Stomach smooth muscle (tissue), 2 donors: ENCODE results near the gene PTPRG.

Experiments
- H3K27ac ChIP-seq: one replicate; pipeline ENCODE4 v1.7.0; 2013; ENCODE audit warnings: mild to moderate bottlenecking, low read length, inconsistent platforms
- H3K27me3 ChIP-seq, 2 donors: one replicate each; pipeline ENCODE4 v1.7.0; 2013; ENCODE audit warnings: low read length in 2 of 2; ENCODE audit not compliant: insufficient read depth in 2 of 2, control insufficient read depth in 1 of 2
- H3K36me3 ChIP-seq, 2 donors: one replicate each; pipeline ENCODE4 v1.7.0; 2013; ENCODE audit warnings: low read length in 2 of 2; ENCODE audit not compliant: control insufficient read depth in 2 of 2, insufficient read depth in 2 of 2
- H3K4me1 ChIP-seq: one replicate; pipeline ENCODE4 v1.7.0; 2013; ENCODE audit warnings: low read length; ENCODE audit not compliant: control insufficient read depth, insufficient read depth
- H3K4me3 ChIP-seq, 2 donors: one replicate each; pipeline ENCODE4 v1.7.0; 2013; ENCODE audit warnings: low read length in 2 of 2
- H3K9ac ChIP-seq, 2 donors: one replicate each; pipeline ENCODE4 v1.7.0; 2013; ENCODE audit warnings: low read length in 2 of 2, mild to moderate bottlenecking in 1 of 2
- H3K9me3 ChIP-seq, 2 donors: one replicate each; pipeline ENCODE4 v1.7.0; 2013; ENCODE audit warnings: low read length in 2 of 2; ENCODE audit not compliant: control insufficient read depth in 2 of 2
- donor health status: healthy.
- donor health status: Pancreatic carcinoma.

Gene PTPRG

GRCh38 chr3:62211675-62212429 lies 650.5 kb downstream of the PTPRG start:
- no peak overlapping the region for H3K4me3 ChIP-seq

GRCh38 chr3:62214850-62215249 lies 653.5 kb downstream of the PTPRG start:
- Histone ChIP-seq H3K27me3 (no peaks in the 10 kb centered on the region), H3K27ac (no peak overlapping the region), H3K4me3 (no peak overlapping the region), H3K36me3 (peaks cover 6 to 11% of the 10 kb centered on the region in 2 donors), H3K9me3 (no peaks in the 10 kb centered on the region), H3K9ac (no peak overlapping the region), H3K4me1 (no peaks in the 10 kb centered on the region)

More at GRCh38 chr3:62211675-62212429, 650.5 kb downstream of the PTPRG start:
- Histone ChIP-seq H3K9ac (no peak overlapping the region), H3K4me1 (peaks cover 2% of the 10 kb centered on the region), H3K27ac (no peak overlapping the region), H3K27me3 (no peaks in the 10 kb centered on the region), H3K36me3 (no peaks in the 10 kb centered on the region), H3K9me3 (no peaks in the 10 kb centered on the region)

GRCh38 chr3:62220616-62221015 lies 659.2 kb downstream of the PTPRG start:
- Histone ChIP-seq H3K4me1 (no peaks in the 10 kb centered on the region), H3K4me3 (no peak overlapping the region), H3K36me3 (peaks cover 18 to 19% of the 10 kb centered on the region in 2 donors), H3K9ac (no peak overlapping the region), H3K27me3 (no peaks in the 10 kb centered on the region), H3K9me3 (no peaks in the 10 kb centered on the region), H3K27ac (no peak overlapping the region)

- Histone ChIP-seq H3K36me3 (peaks cover 12 to 15% of the 10 kb centered on the region in 2 donors), H3K27ac (no peak overlapping the region), H3K4me3 (no peak overlapping the region), H3K9me3 (no peaks in the 10 kb centered on the region), H3K4me1 (no peaks in the 10 kb centered on the region), H3K9ac (no peak overlapping the region), H3K27me3 (no peaks in the 10 kb centered on the region)
Observed at GRCh38 chr3:62225051-62225450, 663.7 kb downstream of the PTPRG start.

- Histone ChIP-seq H3K27ac (no peak overlapping the region), H3K9me3 (no peaks in the 10 kb centered on the region), H3K4me3 (no peak overlapping the region), H3K36me3 (peaks cover 9 to 10% of the 10 kb centered on the region in 2 donors), H3K27me3 (no peaks in the 10 kb centered on the region), H3K9ac (no peak overlapping the region), H3K4me1 (no peaks in the 10 kb centered on the region)
Observed at GRCh38 chr3:62226601-62227339, 665.4 kb downstream of the PTPRG start.

GRCh38 chr3:62228467-62228866 lies 667.1 kb downstream of the PTPRG start:
- no peaks in the 10 kb centered on the region for H3K27me3 ChIP-seq
- H3K4me3 ChIP-seq, result no peak overlapping the region
- H3K27ac ChIP-seq, result no peak overlapping the region
- H3K9me3 ChIP-seq, result no peaks in the 10 kb centered on the region
- H3K36me3 ChIP-seq, result peaks cover 3 to 7% of the 10 kb centered on the region in 2 donors
- H3K9ac ChIP-seq, result no peak overlapping the region
- no peaks in the 10 kb centered on the region for H3K4me1 ChIP-seq

GRCh38 chr3:62229211-62229610 lies 667.8 kb downstream of the PTPRG start:
- Histone ChIP-seq H3K27me3 (no peaks in the 10 kb centered on the region), H3K36me3 (peaks cover 3 to 7% of the 10 kb centered on the region in 2 donors), H3K4me1 (no peaks in the 10 kb centered on the region), H3K27ac (no peak overlapping the region), H3K9me3 (no peaks in the 10 kb centered on the region), H3K4me3 (no peak overlapping the region), H3K9ac (no peak overlapping the region)

- Histone ChIP-seq H3K27me3 (no peaks in the 10 kb centered on the region), H3K9me3 (no peaks in the 10 kb centered on the region), H3K36me3 (peaks cover 3 to 7% of the 10 kb centered on the region in 2 donors), H3K4me1 (no peaks in the 10 kb centered on the region), H3K27ac (no peak overlapping the region), H3K9ac (no peak overlapping the region), H3K4me3 (no peak overlapping the region)
Observed at GRCh38 chr3:62229908-62230307, 668.5 kb downstream of the PTPRG start.

- no peaks in the 10 kb centered on the region for H3K27me3 ChIP-seq
- no peak overlapping the region for H3K27ac ChIP-seq
- no peaks in the 10 kb centered on the region for H3K4me1 ChIP-seq
- H3K36me3 ChIP-seq, result peaks cover 0 to 3% of the 10 kb centered on the region in 2 donors
- no peak overlapping the region for H3K4me3 ChIP-seq
- no peaks in the 10 kb centered on the region for H3K9me3 ChIP-seq
- no peak overlapping the region for H3K9ac ChIP-seq
Observed at GRCh38 chr3:62233065-62233464, 671.7 kb downstream of the PTPRG start.

GRCh38 chr3:62236016-62236415 lies 674.6 kb downstream of the PTPRG start:
- no peaks in the 10 kb centered on the region for H3K27me3 ChIP-seq
- no peak overlapping the region for H3K9ac ChIP-seq
- H3K36me3 ChIP-seq, result peaks cover 0 to 3% of the 10 kb centered on the region in 2 donors
- H3K9me3 ChIP-seq, result no peaks in the 10 kb centered on the region
- no peak overlapping the region for H3K4me3 ChIP-seq
- no peaks in the 10 kb centered on the region for H3K4me1 ChIP-seq
- H3K27ac ChIP-seq, result no peak overlapping the region
